Left forelimb (tissue), 1 donor: ENCODE measurements around the gene ATP2C2.
"Not testable (repeated sequence)": the region's sequence is repeated elsewhere in the genome, so short reads cannot be mapped to it uniquely, and the experiment has no call there.

Source experiments
- DNase-seq: peaks from one replicate; pipeline ENCODE4 v3.0.0-alpha.2; 2018; ENCODE audit warnings: low spot score

ATP2C2 gene

DNA sequence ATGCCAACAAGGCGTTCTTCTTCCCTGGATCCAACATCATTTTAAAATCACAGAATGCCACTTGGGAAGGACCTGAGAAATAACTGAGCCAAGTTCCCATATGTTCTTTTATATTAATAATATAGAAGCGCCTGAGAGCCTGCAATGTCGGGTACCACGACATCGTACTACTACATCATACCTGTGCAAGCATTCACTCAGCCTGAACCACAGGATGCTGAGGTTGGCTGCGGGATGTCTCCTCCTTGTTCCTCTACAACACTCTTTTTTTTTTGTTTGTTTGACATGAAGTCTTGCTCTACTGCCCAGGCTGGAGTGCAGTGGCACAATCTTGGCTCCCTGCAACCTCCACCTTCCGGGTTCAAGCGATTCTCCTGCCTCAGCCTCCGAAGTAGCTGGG is 2.1 kb upstream of the ATP2C2 start:
- DNase-seq = no peak

DNA sequence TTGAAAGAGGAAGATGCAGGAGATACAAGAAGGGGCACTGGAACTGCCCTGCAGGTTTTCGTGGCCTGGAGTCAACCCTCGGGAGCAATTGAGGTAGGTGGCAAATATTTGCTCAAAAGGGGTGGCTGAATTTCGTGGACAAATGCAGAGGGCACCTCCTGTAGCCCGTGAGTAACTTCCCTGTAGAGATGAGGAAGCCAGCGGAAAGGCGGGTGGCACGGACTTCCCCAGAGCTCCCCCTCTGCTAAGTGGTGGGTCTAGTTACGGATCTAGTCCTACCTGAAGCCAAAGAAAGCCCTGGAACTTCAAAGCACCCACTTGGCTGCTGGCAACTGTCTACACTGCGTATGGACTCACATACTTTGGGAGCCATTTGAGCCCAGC is 1.0 kb upstream of the ATP2C2 start:
- no peak for DNase-seq

DNA sequence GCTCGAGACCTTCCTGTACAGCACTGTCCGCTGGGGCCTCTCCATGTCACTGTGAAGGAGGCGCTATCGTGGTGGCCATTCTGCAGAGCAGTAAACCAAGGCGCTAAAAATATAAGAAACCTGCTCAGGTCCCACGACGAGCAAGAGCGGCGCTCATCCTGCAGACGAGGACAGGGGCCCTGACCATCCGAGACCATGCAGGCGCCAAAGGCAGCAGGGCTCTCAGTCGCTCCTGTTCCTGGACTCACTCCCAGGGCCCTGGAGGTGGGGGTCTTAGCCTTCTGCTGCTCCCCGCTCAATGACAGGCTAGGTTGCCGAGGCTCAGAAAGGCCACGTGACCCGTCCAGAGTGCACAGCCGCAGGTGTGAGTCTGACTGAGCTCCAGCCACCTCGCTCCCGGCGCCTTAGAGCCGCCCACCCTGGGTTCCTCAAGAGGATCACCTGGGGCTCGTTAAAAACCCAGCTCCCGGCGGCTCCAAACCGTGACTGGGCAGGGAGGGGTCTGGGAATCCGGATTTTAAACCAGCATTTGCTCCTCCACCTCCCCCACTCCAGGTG is 509 bp upstream of the ATP2C2 start:
- DNase-seq = no peak

DNA sequence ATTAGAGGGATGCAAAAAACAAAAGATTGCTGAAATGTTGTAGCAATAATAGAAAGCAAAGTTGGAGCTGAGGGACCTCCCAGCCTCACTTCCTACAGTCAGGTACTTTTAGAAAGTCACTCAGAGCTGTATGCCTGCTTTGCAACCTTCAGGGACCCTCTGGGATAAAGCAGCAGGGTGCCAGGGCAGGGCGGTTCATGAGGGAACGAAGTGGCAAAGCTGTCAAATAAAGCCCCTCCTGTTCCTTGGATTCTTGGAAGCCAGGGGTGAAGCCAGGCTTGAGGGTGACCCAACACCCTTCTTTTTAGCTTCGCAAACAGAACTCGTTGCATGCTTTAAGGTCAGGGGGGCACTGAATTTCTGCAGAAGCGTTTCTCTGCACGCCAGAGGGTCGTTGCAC is 767 bp downstream of the ATP2C2 start:
- no peak for DNase-seq

DNA sequence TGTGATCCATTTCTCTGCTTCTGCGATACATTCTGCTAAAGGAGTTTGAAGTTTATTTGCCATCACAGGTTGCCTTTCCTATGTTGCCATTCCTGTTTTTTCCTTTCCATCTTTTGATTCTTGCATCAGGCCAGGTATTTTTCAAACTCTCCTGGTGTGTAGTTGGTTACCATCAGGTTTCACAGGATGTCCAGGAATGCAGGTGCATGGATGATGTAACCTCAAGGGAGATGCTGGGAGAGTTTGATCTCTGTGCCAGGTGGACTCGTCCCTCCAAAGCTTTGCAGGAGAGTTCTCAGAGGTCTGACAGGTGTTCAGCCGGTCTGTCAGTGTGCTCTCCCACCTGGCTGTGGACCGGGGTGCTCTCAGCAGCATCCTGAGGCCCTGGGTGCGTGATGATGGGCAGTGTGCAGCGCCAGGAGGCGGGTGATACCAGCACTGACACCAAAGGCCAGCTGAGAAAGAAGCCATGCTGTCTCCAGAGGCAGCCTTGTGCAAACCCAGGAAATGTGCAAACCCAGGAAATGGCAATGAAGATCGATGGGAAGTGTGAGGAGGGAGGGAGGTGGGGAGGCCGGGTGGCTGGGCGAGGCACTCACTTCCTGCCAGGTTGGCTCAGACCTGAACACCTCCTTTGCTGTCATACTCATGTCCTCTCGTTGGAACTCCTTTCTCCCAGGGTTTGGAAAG is 1.7 kb downstream of the ATP2C2 start:
- no peak for DNase-seq

DNA sequence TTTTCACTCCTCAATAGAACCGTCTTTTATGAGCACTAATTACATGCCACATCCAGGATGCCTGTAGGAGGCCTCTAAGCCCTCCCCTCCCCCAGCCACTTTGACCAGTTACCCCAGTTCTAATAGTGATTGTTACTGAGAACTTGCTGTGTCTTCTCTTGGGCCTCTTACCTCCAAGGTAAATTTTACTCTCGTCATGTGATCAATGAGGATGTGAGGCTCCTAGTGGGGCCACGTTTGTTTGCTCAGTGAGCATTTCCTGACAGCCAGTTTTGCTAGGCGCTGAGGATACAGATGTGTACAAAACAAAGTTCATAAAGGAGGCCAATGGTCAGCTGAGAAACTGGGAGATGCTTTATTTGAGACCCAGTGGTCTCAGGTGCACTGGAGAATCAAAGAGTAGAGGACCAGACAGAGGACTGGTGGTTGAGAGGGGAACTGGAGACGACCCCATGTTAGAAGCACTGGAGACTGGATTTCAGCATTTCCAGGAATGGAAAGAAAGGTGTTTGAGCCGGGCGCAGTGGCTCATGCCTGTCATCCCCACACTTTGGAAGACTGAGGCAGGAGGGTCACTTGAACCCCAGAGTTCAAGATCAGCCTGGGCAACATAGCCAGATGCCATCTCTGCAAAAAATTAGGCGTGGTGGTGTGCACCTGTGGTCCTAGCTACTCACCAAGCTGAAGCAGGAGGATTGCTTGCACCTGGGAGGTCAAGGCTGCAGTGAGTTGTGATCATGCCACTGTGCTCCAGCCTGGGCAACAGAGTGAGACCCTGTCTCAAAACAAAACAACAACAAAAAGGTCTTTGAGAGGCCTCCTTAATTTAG is 2.6 kb downstream of the ATP2C2 start:
- DNase-seq = no peak

DNA sequence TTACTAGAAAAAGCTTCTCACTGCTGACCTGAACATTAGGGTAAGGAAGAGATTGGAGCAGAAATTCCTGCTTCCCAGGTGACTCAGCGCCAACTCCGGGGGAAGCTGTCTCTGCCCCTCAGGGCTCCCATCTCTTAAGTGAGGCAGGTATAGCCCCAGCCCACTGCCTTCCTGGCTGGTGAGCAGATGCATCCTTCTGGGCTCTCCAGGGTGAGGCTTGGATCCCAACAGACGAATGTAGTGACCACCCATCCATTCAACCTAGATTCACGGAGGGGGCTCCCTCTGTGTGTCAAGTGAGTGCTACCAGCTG is 3.2 kb downstream of the ATP2C2 start:
- DNase-seq = no peak

DNA sequence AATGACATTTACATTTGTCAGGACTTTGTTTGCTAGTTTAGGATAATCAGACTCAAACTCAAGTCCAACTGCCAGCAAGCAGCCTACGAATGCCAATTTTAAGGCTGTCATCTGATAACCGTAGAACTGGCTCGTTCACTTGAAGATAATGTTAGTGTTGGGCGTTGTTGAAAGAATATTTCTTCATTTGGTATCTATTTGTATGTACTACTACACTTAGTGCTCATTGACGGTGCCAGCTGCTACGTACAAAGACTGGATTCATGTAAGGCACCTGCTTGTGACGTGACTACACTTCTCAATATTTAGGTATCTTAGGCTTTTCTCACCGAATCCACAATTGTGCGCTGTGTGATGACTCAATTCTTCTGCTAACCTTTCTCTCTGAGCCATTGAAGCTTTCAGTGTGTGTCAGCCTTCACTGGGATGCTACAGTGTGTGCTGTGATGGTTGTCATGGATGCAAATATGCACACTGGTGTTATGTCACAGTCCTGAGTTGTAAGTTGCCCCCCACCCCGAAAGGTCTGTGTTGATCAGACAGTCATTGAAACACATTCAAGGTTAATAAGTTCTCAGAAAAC is 5.7 kb downstream of the ATP2C2 start:
- no peak for DNase-seq

DNA sequence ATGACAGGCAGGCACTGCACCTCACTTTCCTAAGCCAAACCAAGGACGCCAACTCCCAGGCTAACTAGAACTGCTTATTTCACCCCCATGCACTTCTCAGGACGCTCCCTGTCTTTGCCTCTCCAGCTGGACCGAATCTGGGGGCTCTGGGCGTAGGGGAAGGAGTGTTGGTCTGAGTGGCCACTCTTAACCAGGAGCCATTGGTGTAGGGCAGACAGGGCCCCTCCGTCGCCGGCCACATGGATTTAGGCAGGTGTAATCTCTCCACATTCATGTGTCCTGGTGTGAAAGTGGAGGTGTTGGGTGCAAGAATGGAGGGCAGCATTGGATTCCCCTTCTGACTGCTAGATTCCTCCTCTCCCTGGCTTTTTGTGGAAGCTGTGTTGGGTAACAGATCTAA is 9.8 kb downstream of the ATP2C2 start:
- DNase-seq = no peak

DNA sequence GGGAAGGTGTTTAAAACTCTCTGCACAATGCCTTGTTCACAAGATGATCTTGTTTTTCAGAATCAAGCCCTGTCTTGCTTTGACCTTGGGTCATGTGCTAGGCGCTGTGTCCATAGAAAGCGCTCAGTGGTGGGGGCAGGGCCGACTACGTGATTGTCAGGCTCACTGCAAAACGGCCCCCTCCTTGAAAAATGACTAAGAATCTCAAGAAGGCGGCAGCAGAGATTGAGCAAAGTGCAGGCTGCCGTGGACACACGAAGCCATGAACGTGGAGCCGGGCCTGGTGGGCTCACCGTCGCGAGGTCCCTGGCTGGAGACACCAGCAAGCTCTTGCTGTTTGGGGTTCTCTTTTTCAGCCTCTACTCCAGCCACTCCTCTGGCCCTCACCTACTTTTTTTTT is 10.2 kb downstream of the ATP2C2 start:
- DNase-seq = no peak

DNA sequence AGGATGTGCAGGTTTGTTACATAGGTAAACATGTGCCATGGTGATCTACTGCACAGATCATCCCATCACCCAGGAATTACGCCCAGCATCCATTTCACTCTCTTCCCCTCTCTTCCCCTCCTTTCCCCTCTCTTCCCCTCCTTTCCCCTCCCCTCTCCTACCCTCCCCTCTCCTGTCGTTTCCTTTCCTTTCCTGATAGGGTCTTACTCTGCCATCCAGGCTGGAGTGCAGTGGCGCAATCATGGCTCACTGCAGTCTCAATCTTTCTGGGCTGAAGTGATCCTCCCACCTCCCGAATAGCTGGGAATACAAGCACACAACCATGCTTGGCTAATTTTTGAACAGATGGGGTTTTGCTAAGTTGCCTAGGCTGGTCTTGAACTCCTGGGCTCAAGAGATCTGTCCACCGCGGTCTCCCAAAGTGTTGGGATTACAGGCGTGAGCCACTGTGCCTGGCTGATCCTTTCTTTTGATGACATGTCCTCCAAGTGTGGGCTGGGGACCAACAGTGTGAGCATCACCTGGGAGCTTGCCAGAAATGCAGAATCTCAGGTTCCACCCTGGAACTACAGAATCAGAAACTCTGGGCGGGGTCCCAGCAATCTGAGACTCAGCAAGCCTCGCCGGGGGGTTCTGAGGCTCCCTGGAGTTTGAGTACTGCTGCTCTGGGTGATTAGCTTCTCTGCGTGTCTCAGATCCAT is 10.8 kb downstream of the ATP2C2 start:
- no peak for DNase-seq

DNA sequence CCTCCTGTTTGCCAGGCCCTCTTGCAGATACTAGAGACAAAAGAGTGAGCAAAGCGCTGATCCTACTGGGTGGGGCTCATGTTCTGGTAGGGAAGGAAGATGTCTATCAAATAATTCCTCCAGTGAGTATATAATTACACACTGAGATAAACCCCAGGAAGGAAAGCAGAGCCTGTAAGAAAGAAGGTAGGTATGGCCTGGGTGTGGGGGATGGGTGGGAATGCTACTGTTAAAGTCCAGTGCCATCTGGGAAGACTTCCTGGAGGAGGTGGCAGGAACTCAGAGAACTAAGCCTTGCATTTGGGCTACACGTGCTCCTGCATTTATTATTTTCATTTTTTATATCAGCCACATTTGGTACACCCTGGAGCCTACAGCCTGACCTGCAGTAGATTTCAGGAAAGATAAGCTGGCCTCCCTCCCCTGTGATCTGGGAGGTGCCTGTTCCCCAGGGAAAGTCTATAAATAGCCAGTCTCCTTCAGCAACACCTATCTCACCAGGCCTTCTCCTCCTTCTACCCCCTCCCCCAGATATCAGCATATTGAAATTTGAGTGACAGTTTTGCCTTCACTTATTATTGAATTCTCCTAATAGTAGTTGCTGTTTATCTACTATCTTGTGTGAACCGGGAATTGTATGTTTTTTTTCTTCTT is 11.5 kb downstream of the ATP2C2 start:
- DNase-seq = no peak

DNA sequence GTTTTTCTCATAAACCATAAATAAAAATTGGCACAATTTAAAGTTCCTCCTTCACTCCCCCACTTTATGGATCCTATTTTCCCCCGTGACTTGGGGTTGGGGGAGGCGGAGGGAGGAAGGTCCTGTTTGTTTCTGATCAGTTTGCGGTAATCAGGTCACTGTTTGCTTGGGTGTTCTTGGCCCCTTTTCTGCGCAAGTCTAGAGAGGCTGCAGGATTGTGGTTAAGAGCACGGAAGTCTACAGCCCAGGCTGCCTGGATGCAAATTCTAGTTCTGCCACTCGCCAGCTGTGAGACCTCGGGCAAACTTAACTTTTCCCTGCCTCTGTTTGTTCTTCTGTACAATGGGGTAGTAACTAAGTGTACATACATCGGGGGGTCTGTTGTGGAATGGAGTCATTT is 12.1 kb downstream of the ATP2C2 start:
- DNase-seq = no peak

DNA sequence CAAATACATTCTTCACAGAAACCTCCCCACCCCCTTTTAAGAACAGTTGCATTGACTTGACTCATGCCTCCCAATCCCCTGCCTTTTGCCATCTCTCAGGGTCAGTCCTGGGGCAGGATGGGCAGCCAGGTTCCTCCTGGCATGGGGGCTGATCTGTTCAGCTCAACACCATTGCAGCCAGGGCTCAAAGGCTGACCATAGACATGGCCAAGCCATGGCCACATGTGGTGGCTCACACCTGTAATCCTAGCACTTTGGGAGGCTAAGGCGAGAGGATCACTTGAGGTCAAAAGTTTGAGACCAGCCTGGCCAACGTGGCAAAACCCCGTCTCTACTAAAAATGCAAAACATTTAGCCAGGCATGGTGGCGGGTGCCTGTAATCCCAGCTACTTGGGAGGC is 14.1 kb downstream of the ATP2C2 start:
- no peak for DNase-seq

DNA sequence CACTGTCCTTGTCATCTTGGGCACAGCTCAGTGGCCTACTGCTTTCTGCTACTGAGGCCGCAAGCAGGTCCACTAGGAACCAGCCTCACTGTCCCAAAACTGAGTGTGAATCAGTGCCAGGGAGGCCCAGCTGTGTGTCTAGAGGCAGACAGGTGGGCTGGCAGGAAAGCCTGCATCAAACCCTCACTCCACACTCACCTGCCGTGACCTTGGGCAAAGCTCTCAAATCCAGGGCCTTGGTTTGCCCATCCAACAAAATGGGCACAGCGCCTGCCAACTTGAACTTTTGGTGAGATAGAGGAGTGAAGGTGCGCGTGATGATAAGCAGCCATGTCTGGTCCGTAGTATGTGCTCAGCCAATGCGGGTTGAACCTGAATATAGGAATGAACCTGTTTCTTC is 14.8 kb downstream of the ATP2C2 start:
- DNase-seq = no peak

DNA sequence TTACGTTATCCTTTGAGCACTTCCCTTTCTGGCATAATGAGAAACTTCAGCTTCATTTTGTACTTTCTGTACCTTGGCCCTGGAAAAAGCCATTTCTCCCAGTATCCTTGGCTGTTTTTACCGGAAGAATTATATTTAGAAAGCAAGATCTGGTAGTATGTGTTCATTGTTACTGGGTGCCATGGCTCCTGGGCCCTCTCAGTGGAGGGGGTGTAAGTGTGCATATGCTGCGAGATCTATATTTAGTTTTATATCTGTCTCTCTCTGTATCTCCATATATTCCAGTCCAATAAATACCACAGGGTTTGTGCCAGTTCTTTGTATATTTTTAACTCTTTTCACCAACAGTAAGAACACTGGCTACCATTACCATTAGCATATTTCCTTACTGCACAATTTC is 17.7 kb downstream of the ATP2C2 start:
- no peak for DNase-seq

DNA sequence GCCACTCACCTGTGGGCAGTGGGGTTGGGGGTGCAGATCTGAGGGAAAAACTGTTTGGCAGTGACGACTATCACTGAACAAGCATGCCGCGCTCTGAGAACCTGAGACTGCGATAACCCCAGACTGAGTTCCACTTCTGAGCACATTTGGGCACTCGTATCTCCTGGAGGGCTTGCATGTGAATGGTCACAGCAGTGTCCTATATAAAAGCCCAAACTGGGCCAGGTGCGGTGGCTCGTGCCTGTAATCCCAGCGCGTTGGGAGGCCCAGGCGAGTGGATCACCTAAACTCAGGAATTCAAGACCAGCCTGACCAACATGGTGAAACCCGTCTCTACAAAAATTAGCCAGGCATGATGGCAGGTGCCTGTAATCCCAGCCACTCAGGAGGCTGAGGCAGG is 18.7 kb downstream of the ATP2C2 start:
- no peak for DNase-seq

DNA sequence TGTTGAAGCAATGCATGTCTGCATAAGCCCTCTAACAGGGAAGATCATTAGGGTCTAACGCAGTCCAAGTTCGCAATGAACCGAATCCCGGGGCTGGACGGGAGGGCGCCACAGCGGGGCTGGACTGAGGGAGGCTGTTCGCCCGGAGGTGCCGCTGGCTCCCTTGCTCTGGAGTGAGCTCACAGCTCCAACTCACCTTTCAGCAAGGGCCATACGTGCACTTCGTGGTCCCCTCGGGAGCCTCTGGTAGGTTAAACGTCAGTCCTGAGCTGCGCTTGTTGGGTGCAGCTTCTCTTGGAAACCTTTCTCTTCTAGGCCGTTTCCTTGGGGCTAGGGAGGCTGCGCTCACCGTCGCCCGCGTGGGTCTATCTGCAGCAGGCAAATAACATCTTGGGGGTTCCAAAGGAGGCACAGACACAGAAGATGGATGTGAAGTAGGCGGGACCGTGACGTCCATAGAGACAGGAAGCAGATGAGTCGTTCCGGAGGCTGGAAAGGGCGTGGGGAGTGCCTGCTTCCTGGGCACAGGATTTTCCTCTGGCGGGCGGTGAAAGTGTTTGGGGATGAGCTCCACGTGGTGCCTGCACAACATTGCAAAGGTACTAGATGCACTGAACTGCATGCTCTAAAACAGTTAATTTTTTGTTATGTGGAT is 21.9 kb downstream of the ATP2C2 start:
- DNase-seq = no peak

DNA sequence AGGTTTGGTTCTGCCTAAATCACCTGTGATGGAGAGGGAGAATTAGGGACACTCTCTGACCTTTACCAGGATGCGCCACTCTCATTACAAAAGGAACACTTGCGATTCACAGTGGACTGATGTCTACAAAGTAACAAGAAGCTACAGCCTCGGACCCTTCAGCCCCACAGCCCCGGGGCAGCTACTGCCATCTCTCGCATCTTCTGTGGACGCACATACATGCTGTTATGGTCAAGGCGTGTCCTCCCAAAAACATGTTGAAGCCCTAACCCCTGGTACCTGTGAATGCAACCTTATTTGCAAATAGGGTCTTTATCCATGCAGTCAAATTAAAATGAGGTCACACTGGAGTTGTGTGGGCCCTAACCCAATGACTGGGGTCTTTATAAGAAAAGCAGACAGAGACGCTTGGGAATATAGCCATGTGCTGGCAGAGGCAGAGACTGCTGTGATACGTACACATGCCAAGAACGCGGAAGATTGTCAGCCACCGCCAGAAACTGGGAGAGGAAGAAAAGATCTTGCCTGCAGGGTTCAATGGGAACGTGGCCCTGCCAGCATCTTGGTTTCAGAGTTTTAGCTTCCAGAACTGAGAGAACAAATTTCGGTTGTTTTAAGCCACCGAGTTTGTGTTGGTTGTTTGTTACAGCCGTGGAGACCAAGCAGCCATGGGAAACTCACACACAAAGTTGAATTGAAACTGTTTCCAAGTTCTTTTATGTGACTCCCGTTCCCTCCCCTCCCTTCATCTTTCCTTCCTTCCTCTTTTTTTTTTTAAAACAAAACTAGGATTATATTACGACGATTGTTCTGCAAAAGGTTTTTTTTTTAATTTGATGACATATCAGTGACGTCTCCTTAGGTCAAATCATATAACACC is 23.1 kb downstream of the ATP2C2 start:
- no peak for DNase-seq

DNA sequence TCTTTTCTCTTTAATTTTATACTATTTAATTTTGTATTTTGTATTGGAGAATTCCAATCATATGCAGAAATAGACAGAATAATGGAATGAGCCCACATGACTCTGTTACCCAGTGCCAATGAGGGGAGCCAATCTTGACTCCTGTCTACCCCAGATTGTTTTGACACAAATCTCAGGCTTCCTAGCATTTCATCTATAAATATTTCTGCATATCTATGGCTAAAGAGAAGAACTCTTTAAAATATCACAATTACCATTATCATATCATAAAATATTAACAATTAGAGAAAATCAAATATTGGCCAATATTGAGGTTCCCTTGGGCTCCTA is 23.7 kb downstream of the ATP2C2 start:
- no peak for DNase-seq

DNA sequence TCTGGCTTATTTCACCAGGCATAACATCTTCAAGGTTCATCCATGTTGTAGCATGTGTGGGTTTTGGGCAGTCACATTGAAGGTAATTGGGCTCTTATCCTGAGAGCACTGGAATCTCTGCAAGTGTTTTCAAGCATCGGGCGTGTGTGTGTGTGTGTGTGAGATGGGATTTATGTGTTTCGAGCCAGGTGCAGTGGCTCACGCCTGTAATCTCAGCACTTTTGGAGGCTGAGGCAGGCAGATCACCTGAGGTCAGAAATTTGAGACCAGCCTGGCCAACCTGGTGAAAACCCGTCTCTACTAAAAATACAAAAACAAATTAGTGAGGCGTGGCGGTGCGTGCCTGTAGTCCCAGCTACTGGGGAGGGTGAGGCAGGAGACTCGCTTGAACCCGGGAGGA is 27.7 kb downstream of the ATP2C2 start:
- DNase-seq = not testable (repeated sequence)
